Mucosa of gallbladder (tissue), 1 donor: ENCODE measurements around the gene HOXD12. TPM values are rescaled to one million over a fixed set of nuclear protein-coding genes. Genes with fewer than 3 reads are reported as not detected.
A peak's percentile ranks its signal among the peaks of the same experiment; 100 is the strongest.

Experiments used
- DNase-seq: peaks from one replicate; pipeline ENCODE4 v3.0.0-alpha.2; 2020; ENCODE audit warnings: low spot score
- total RNA-seq: library from RNA; stranded (reverse); gene quantifications from one replicate; pipeline ENCODE4 v1.2.1, GENCODE V29; 2021
- donor health status: DM: no; HTN: no; CAD: no.

Gene HOXD12
- total RNA-seq, 1 donor from 2014 or later = not detected

GRCh38 chr2:176118601-176119339 lies 19.2 kb downstream of the HOXD12 start:
- no peak for DNase-seq

- no peak for DNase-seq
Measured at GRCh38 chr2:176120364-176121189, 21.0 kb downstream of the HOXD12 start.

GRCh38 chr2:176121190-176122051 lies 21.8 kb downstream of the HOXD12 start:
- no peak for DNase-seq

GRCh38 chr2:176122052-176122682 lies 22.6 kb downstream of the HOXD12 start:
- DNase-seq = no peak

GRCh38 chr2:176122683-176123410 lies 23.3 kb downstream of the HOXD12 start, which contains the start of gene HOXD9:
HOXD9 (plus strand) TSS chr2:176122719; CDS start chr2:176122769, 50 bp downstream.
- no peak for DNase-seq

- DNase-seq = no peak
Measured at GRCh38 chr2:176123411-176124109, 24.0 kb downstream of the HOXD12 start.

GRCh38 chr2:176124110-176124946 lies 24.7 kb downstream of the HOXD12 start:
- no peak for DNase-seq

- no peak for DNase-seq
Measured at GRCh38 chr2:176124947-176125771, 25.6 kb downstream of the HOXD12 start.

GRCh38 chr2:176125772-176126054 lies 26.1 kb downstream of the HOXD12 start:
- no peak for DNase-seq

- peak; percentile 73 for DNase-seq
Measured at GRCh38 chr2:176126929-176127773, 27.6 kb downstream of the HOXD12 start.

GRCh38 chr2:176127774-176128072 lies 28.1 kb downstream of the HOXD12 start:
- DNase-seq = no peak

GRCh38 chr2:176128172-176128981 lies 28.8 kb downstream of the HOXD12 start:
- DNase-seq = no peak

GRCh38 chr2:176128982-176129796 lies 29.6 kb downstream of the HOXD12 start, which contains the start of gene HOXD8:
HOXD8 (plus strand) TSS chr2:176129705; CDS start chr2:176130367, 662 bp downstream.
- no peak for DNase-seq

- no peak for DNase-seq
Measured at GRCh38 chr2:176129813-176130146, 30.2 kb downstream of the HOXD12 start.

- DNase-seq = no peak
Measured at GRCh38 chr2:176130147-176130956, 30.8 kb downstream of the HOXD12 start.
